H1 (cell line): ENCODE measurements around the gene GSAP. TPM values are rescaled to one million over a fixed set of nuclear protein-coding genes. Genes with fewer than 3 reads are reported as not detected.

Experiments
- CTCF ChIA-PET: fragments of 300-600 bp; sonication (Branson Sonifier 250); formaldehyde crosslinking; loops from one replicate; lab custom pipeline; 2021; ENCODE audit not compliant: partially characterized antibody; lab: Charles Lee
- POLR2A ChIA-PET: fragments of 300-600 bp; sonication (Branson Sonifier 250); formaldehyde crosslinking; loops from one replicate; lab custom pipeline; 2021; ENCODE audit warnings: inconsistent platforms; ENCODE audit not compliant: partially characterized antibody; lab: Charles Lee
- DNase-seq, 2 experiments: peaks; one replicate each; pipeline versions ENCODE4 v3.0.0 to v3.0.0-alpha.2; 2010 to 2022; ENCODE audit warnings: low spot score in 2 of 2, low read depth in 1 of 2, mixed read lengths in 1 of 2
- FAIRE-seq: peaks from 2 replicates; lab custom pipeline; 2011; peaks lifted over from hg19 to GRCh38; lab: Jason Lieb, UNC
- H2AFZ ChIP-seq: 2 replicates; pipeline ENCODE4 v1.8.1; 2012; ENCODE audit warnings: low read length, inconsistent platforms
- H2AK5ac ChIP-seq: 2 replicates; pipeline ENCODE4 v1.6.1; 2013; ENCODE audit warnings: low read depth, low read length
- H2BK120ac ChIP-seq: replicated peaks from 2 replicates; pipeline ENCODE3; 2013; ENCODE audit warnings: low read depth, low read length, inconsistent platforms
- H2BK12ac ChIP-seq: 2 replicates; pipeline ENCODE4 v1.6.1; 2013; ENCODE audit warnings: low read depth, low read length
- H2BK15ac ChIP-seq: 2 replicates; pipeline ENCODE4 v1.6.1; 2013; ENCODE audit warnings: low read length
- H2BK20ac ChIP-seq: 2 replicates; pipeline ENCODE4 v1.6.1; 2013; ENCODE audit warnings: low read length
- H2BK5ac ChIP-seq: 2 replicates; pipeline ENCODE4 v1.6.1; 2013; ENCODE audit warnings: low read depth, low read length
- H3K14ac ChIP-seq: 2 replicates; pipeline ENCODE4 v1.6.1; 2013; ENCODE audit warnings: inconsistent platforms; ENCODE audit not compliant: insufficient read length
- H3K18ac ChIP-seq: 2 replicates; pipeline ENCODE4 v1.6.1; 2013; ENCODE audit warnings: low read length; ENCODE audit errors: extremely low read depth
- H3K23ac ChIP-seq: 2 replicates; pipeline ENCODE4 v1.6.1; 2013; ENCODE audit warnings: inconsistent platforms; ENCODE audit not compliant: insufficient read length
- H3K23me2 ChIP-seq: 2 replicates; pipeline ENCODE4 v1.6.1; 2013; ENCODE audit warnings: low read depth, low read length
- H3K27ac ChIP-seq: 2 replicates; pipeline ENCODE4 v1.6.1; 2011; ENCODE audit warnings: low read depth, low read length, inconsistent platforms
- H3K27me3 ChIP-seq, 4 experiments: replicated peaks in 1 of 4; 1 replicate in 1 of 4; 2 replicates in 3 of 4; pipeline versions ENCODE4 v1.6.1 to v1.8.1; 2011 to 2013; ENCODE audit warnings: low read length in 3 of 4, mild to moderate bottlenecking in 3 of 4, inconsistent platforms in 2 of 4, mixed read lengths in 2 of 4, moderate library complexity in 1 of 4; ENCODE audit not compliant: control insufficient read depth in 3 of 4, insufficient read depth in 3 of 4; ENCODE audit errors: extremely low read depth in 1 of 4
- H3K36me3 ChIP-seq, 4 experiments: 2 replicates each; pipeline versions ENCODE4 v1.6.1 to v1.8.1; 2011 to 2013; ENCODE audit warnings: mild to moderate bottlenecking in 4 of 4, low read length in 3 of 4, moderate library complexity in 2 of 4, control low read depth in 1 of 4, inconsistent platforms in 1 of 4; ENCODE audit not compliant: insufficient read depth in 4 of 4, control insufficient read depth in 2 of 4
- H3K4ac ChIP-seq: replicated peaks from 2 replicates; pipeline ENCODE3; 2013; ENCODE audit warnings: low read length, low read depth, mixed read lengths, inconsistent platforms; ENCODE audit not compliant: insufficient read length
- H3K4me1 ChIP-seq, 4 experiments: replicated peaks in 1 of 4; 1 replicate in 1 of 4; 2 replicates in 3 of 4; pipeline versions ENCODE4 v1.6.1 to v1.8.1; 2011 to 2013; ENCODE audit warnings: low read length in 3 of 4, inconsistent platforms in 2 of 4, mixed read lengths in 1 of 4; ENCODE audit not compliant: insufficient read depth in 4 of 4, control insufficient read depth in 3 of 4
- H3K4me2 ChIP-seq, 2 experiments: 2 replicates each; pipeline versions ENCODE4 v1.6.1 to v1.8.1; 2011 to 2013; ENCODE audit warnings: low read depth in 2 of 2, low read length in 2 of 2, control low read depth in 1 of 2, inconsistent platforms in 1 of 2, mild to moderate bottlenecking in 1 of 2; ENCODE audit not compliant: insufficient read depth in 1 of 2
- H3K4me3 ChIP-seq, 4 experiments: fragments of 200-600, 300-600 bp in 1 of 4; sonication (generic), shearing (Covaris generic), sonication (Bioruptor Twin) in 1 of 4; 2 replicates each; pipeline versions ENCODE4 v1.5.1 to v1.8.1; 2011 to 2016; ENCODE audit warnings: low read length in 4 of 4, low read depth in 3 of 4, control low read depth in 2 of 4, inconsistent platforms in 2 of 4, mild to moderate bottlenecking in 2 of 4, mixed read lengths in 1 of 4, moderate library complexity in 1 of 4; ENCODE audit not compliant: insufficient read depth in 2 of 4; ENCODE audit errors: extremely low read depth in 1 of 4
- H3K56ac ChIP-seq: replicated peaks from 2 replicates; pipeline ENCODE3; 2013; ENCODE audit warnings: low read depth, mild to moderate bottlenecking, mixed read lengths, low read length, inconsistent platforms; ENCODE audit not compliant: insufficient read length
- H3K79me1 ChIP-seq: 2 replicates; pipeline ENCODE4 v1.6.1; 2013; ENCODE audit warnings: low read depth, low read length, control low read depth
- H3K79me2 ChIP-seq, 2 experiments: 2 replicates each; pipeline versions ENCODE4 v1.6.1 to v1.8.1; 2012 to 2013; ENCODE audit warnings: low read length in 2 of 2, mild to moderate bottlenecking in 2 of 2, inconsistent platforms in 1 of 2; ENCODE audit not compliant: insufficient read depth in 2 of 2, control insufficient read depth in 1 of 2
- H3K9ac ChIP-seq, 4 experiments: replicated peaks in 1 of 4; 1 replicate in 1 of 4; 2 replicates in 3 of 4; pipeline versions ENCODE4 v1.6.1 to v1.8.1; 2011 to 2013; ENCODE audit warnings: low read depth in 3 of 4, low read length in 3 of 4, control low read depth in 2 of 4, mild to moderate bottlenecking in 2 of 4, moderate library complexity in 2 of 4, inconsistent platforms in 1 of 4; ENCODE audit errors: extremely low read depth in 1 of 4
- H3K9me3 ChIP-seq, 2 experiments: 2 replicates each; pipeline versions ENCODE4 v1.6.1 to v1.8.1; 2012 to 2013; ENCODE audit warnings: mild to moderate bottlenecking in 2 of 2, moderate library complexity in 2 of 2, control low read depth in 1 of 2, inconsistent platforms in 1 of 2, low read depth in 1 of 2, low read length in 1 of 2, mixed read lengths in 1 of 2; ENCODE audit not compliant: insufficient read depth in 2 of 2
- H4K20me1 ChIP-seq, 2 experiments: replicated peaks in 1 of 2; 2 replicates each; pipeline versions ENCODE3 to v1.8.1; 2011 to 2013; ENCODE audit warnings: inconsistent platforms in 2 of 2, low read length in 2 of 2, mild to moderate bottlenecking in 1 of 2; ENCODE audit not compliant: insufficient read depth in 2 of 2, control insufficient read depth in 1 of 2
- H4K5ac ChIP-seq: 2 replicates; pipeline ENCODE4 v1.6.1; 2013; ENCODE audit warnings: low read length, low read depth, mixed read lengths, inconsistent platforms; ENCODE audit not compliant: insufficient read length
- H4K8ac ChIP-seq: 2 replicates; pipeline ENCODE4 v1.8.0; 2013; ENCODE audit warnings: mild to moderate bottlenecking, moderate library complexity, low read length, inconsistent platforms; ENCODE audit not compliant: insufficient read depth; ENCODE audit errors: extremely low read depth
- H4K91ac ChIP-seq: replicated peaks from 2 replicates; pipeline ENCODE3; 2013; ENCODE audit warnings: low read length, mixed read lengths, inconsistent platforms; ENCODE audit not compliant: insufficient read length
- ASH2L ChIP-seq: fragments of 200-600, 300-600 bp; sonication (generic); IDR thresholded peaks from one replicate; pipeline ENCODE4 v1.7.1; 2017; ENCODE audit warnings: low read length
- RNF2 ChIP-seq: fragments of 200-900, 300-1000 bp; sonication (generic); IDR thresholded peaks from 2 replicates; pipeline ENCODE4 v1.7.1; 2016; ENCODE audit warnings: borderline replicate concordance, low read depth, mild to moderate bottlenecking, antibody characterized with exemption, low read length; ENCODE audit not compliant: poor library complexity, severe bottlenecking; ENCODE audit errors: missing control alignments
- SIX5 ChIP-seq: IDR thresholded peaks from 2 replicates; pipeline ENCODE4 v1.6.1; 2011; ENCODE audit warnings: mild to moderate bottlenecking, low read depth, low read length
- WGBS, 2 experiments: shearing (Covaris generic) in 1 of 2; methylation state at CpG; one replicate each; pipeline versions ENCODE4 v1.1.6 to v1.1.7; 2013 to 2015; ENCODE audit warnings: low lambda C conversion rate in 2 of 2, mixed read lengths in 2 of 2, inconsistent platforms in 1 of 2, low coverage in 1 of 2, missing lambda C conversion rate in 1 of 2; ENCODE audit not compliant: insufficient replicate concordance in 2 of 2, insufficient coverage in 1 of 2, insufficient read length in 1 of 2; ENCODE audit errors: extremely low coverage in 1 of 2, missing lambda C conversion rate in 1 of 2; 5-methylcytosine and 5-hydroxymethylcytosine counted together
- polyA plus RNA-seq, 7 experiments: library from polyadenylated mRNA; depleted of rRNA in 3 of 7; stranded (reverse) in 5 of 7; unstranded in 2 of 7; fragments of >200 nt in 5 of 7; fragments of 200-250 nt in 2 of 7; gene quantifications; 1 replicate in 5 of 7; 2 replicates in 1 of 7; 4 replicates in 1 of 7; pipeline versions ENCODE4 v1.2.1 to v1.2.3, GENCODE V29; 2011 to 2013; ENCODE audit warnings: missing spikeins in 2 of 7, mixed read lengths in 2 of 7
- total RNA-seq: library from RNA; stranded (reverse); fragmentation: NEBNext Ultra II Directional; extraction: Animal tissue kit (Norgen Biotek cat#: 25700); gene quantifications from 2 replicates; pipeline ENCODE4 v1.2.1, GENCODE V29; 2021
- TF ChIP-seq, protein P1 (sequence below): IDR thresholded peaks from 2 replicates; pipeline ENCODE4 v1.6.1; 2012; ENCODE audit warnings: low read length, inconsistent platforms

Gene GSAP
- total and polyA plus RNA-seq, 2 of the 8 experiments (the other 6 are each of a cell fraction or from before 2014, with no cell fraction given), result 0.93 to 2.1 TPM

GRCh38 chr7:77354484-77354883 is 61.7 kb downstream of the GSAP start:
- H4K8ac ChIP-seq, result no peak overlapping the region
- no peak overlapping the region for H4K91ac ChIP-seq
- no peak overlapping the region for H3K23ac ChIP-seq
- peaks cover 0 to 4% (median 2%) of the 10 kb centered on the region in 4 experiments; a peak in 2 of 7 replicates for H3K4me1 ChIP-seq
- no peak for FAIRE-seq
- WGBS, 2 experiments, result 78% methylated on average over 2 of the region's 2 CpGs; no CpG with 5 or more reads in 1 of the 2 experiments
- H2BK12ac ChIP-seq, result no peak overlapping the region
- no peak overlapping the region for H2BK5ac ChIP-seq
- H3K27me3 ChIP-seq, result no peaks in the 10 kb centered on the region
- H3K79me2 ChIP-seq, result no peaks in the 10 kb centered on the region
- no peaks in the 10 kb centered on the region for H4K20me1 ChIP-seq
- no peak overlapping the region for H3K4ac ChIP-seq
- no peaks in the 10 kb centered on the region for H3K79me1 ChIP-seq
- H3K56ac ChIP-seq, result no peak overlapping the region
- H3K27ac ChIP-seq, result no peak overlapping the region
- H2BK20ac ChIP-seq, result no peak overlapping the region
- CTCF ChIA-PET, result interaction anchor here (0.7 to 1.7 kb wide), 6 partner anchors 15 to 107 kb away, joined by 3 to 5 read pairs (median 4); no protein-coding TSS in a partner anchor
- H2BK15ac ChIP-seq, result no peak overlapping the region
- no peak overlapping the region for H4K5ac ChIP-seq
- TF ChIP-seq ASH2L (no peak), RNF2 (no peak), SIX5 (no peak)
- TF ChIP-seq, protein P1, sequence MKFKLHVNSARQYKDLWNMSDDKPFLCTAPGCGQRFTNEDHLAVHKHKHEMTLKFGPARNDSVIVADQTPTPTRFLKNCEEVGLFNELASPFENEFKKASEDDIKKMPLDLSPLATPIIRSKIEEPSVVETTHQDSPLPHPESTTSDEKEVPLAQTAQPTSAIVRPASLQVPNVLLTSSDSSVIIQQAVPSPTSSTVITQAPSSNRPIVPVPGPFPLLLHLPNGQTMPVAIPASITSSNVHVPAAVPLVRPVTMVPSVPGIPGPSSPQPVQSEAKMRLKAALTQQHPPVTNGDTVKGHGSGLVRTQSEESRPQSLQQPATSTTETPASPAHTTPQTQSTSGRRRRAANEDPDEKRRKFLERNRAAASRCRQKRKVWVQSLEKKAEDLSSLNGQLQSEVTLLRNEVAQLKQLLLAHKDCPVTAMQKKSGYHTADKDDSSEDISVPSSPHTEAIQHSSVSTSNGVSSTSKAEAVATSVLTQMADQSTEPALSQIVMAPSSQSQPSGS, result no peak
- no peaks in the 10 kb centered on the region for H3K23me2 ChIP-seq
- H2BK120ac ChIP-seq, result no peak overlapping the region
- POLR2A ChIA-PET, result interaction anchor here (0.6 kb wide), 1 partner anchor 708 kb away, joined by 3 read pairs; no protein-coding TSS in a partner anchor
- H2AK5ac ChIP-seq, result no peak overlapping the region
- no peak overlapping the region for H3K9ac ChIP-seq
- no peak overlapping the region for H3K14ac ChIP-seq
- H3K4me3 ChIP-seq, result no peak overlapping the region
- no peaks in the 10 kb centered on the region for H3K9me3 ChIP-seq
- no peaks in the 10 kb centered on the region for H3K36me3 ChIP-seq
- no peak overlapping the region for H3K4me2 ChIP-seq
- no peak overlapping the region for H3K18ac ChIP-seq
- no peak for DNase-seq
- H2AFZ ChIP-seq, result no peak overlapping the region
